H9 (cell line): ENCODE results near the gene GRM1. TPM values are rescaled to one million over a fixed set of nuclear protein-coding genes. Genes with fewer than 3 reads are reported as not detected.

Experiments used
- DNase-seq: peaks from one replicate; pipeline ENCODE4 v3.0.0-alpha.2; 2017
- H2AFZ ChIP-seq: one replicate; pipeline ENCODE4 v1.6.1; 2013; ENCODE audit warnings: mild to moderate bottlenecking, low read length, control low read depth, moderate library complexity
- H2AK5ac ChIP-seq: 2 replicates; pipeline ENCODE4 v1.6.1; 2013; ENCODE audit warnings: low read length, control low read depth, mixed read lengths; ENCODE audit not compliant: insufficient read length
- H2BK120ac ChIP-seq: one replicate; pipeline ENCODE4 v1.6.1; 2013; ENCODE audit warnings: low read depth, mild to moderate bottlenecking, low read length, control low read depth, inconsistent platforms; ENCODE audit not compliant: poor library complexity, severe bottlenecking
- H2BK12ac ChIP-seq: 2 replicates; pipeline ENCODE4 v1.6.1; 2013; ENCODE audit warnings: low read length, control low read depth, mixed read lengths, low read depth; ENCODE audit not compliant: insufficient read length
- H2BK15ac ChIP-seq: 2 replicates; pipeline ENCODE4 v1.6.1; 2013; ENCODE audit warnings: low read depth, low read length, control low read depth
- H2BK20ac ChIP-seq: one replicate; pipeline ENCODE4 v1.6.1; 2013; ENCODE audit warnings: low read depth, mild to moderate bottlenecking, low read length, control low read depth, inconsistent platforms; ENCODE audit not compliant: poor library complexity, severe bottlenecking
- H2BK5ac ChIP-seq: 2 replicates; pipeline ENCODE4 v1.6.1; 2013; ENCODE audit warnings: low read length, control low read depth, mixed read lengths; ENCODE audit not compliant: insufficient read length
- H3K14ac ChIP-seq: 2 replicates; pipeline ENCODE4 v1.6.1; 2013; ENCODE audit warnings: low read length, control low read depth; ENCODE audit not compliant: insufficient read depth
- H3K18ac ChIP-seq: 2 replicates; pipeline ENCODE4 v1.6.1; 2013; ENCODE audit warnings: low read depth, mild to moderate bottlenecking, mixed read lengths, low read length, control low read depth; ENCODE audit not compliant: insufficient read length
- H3K23ac ChIP-seq: 2 replicates; pipeline ENCODE4 v1.6.1; 2013; ENCODE audit warnings: low read length, control low read depth, mixed read lengths, low read depth; ENCODE audit not compliant: insufficient read length
- H3K23me2 ChIP-seq: 2 replicates; pipeline ENCODE4 v1.6.1; 2013; ENCODE audit warnings: low read depth, mild to moderate bottlenecking, mixed read lengths, low read length, control low read depth; ENCODE audit not compliant: insufficient read length, poor library complexity, severe bottlenecking
- H3K27ac ChIP-seq: 2 replicates; pipeline ENCODE4 v1.5.1; 2013; ENCODE audit warnings: low read length, control low read depth, mixed read lengths, low read depth; ENCODE audit not compliant: insufficient read length
- H3K27me3 ChIP-seq: 2 replicates; pipeline ENCODE4 v1.6.1; 2013; ENCODE audit warnings: low read length, control low read depth, inconsistent platforms; ENCODE audit not compliant: insufficient read depth
- H3K4ac ChIP-seq: 2 replicates; pipeline ENCODE4 v1.6.1; 2013; ENCODE audit warnings: low read depth, mild to moderate bottlenecking, control low read depth, inconsistent platforms, low read length, moderate library complexity
- H3K4me1 ChIP-seq: 2 replicates; pipeline ENCODE4 v1.6.1; 2013; ENCODE audit warnings: low read length, control low read depth, inconsistent platforms; ENCODE audit not compliant: insufficient read depth
- H3K4me2 ChIP-seq: 2 replicates; pipeline ENCODE4 v1.6.1; 2013; ENCODE audit warnings: low read length, control low read depth, mixed read lengths; ENCODE audit not compliant: insufficient read length, insufficient read depth
- H3K56ac ChIP-seq: 2 replicates; pipeline ENCODE4 v1.6.1; 2013; ENCODE audit warnings: low read depth, mild to moderate bottlenecking, mixed read lengths, low read length, control low read depth; ENCODE audit not compliant: insufficient read length
- H3K79me1 ChIP-seq: 2 replicates; pipeline ENCODE4 v1.6.1; 2013; ENCODE audit warnings: low read depth, mild to moderate bottlenecking, moderate library complexity, low read length, control low read depth, inconsistent platforms; ENCODE audit not compliant: insufficient read depth, poor library complexity, severe bottlenecking
- H3K79me2 ChIP-seq: 2 replicates; pipeline ENCODE4 v1.6.1; 2013; ENCODE audit warnings: low read length, control low read depth, inconsistent platforms; ENCODE audit not compliant: insufficient read depth
- H3K9ac ChIP-seq: 2 replicates; pipeline ENCODE4 v1.6.1; 2013; ENCODE audit warnings: low read length, control low read depth, mixed read lengths; ENCODE audit not compliant: insufficient read length; ENCODE audit errors: extremely low read depth
- H3K9me3 ChIP-seq: one replicate; pipeline ENCODE4 v1.6.1; 2013; ENCODE audit warnings: low read depth, low read length, inconsistent platforms; ENCODE audit not compliant: control insufficient read depth
- H3T11ph ChIP-seq: one replicate; pipeline ENCODE4 v1.6.1; 2013; ENCODE audit warnings: mild to moderate bottlenecking, low read length, control low read depth, inconsistent platforms
- H4K20me1 ChIP-seq: one replicate; pipeline ENCODE4 v1.6.1; 2013; ENCODE audit not compliant: control insufficient read depth, insufficient read length, insufficient read depth
- H4K5ac ChIP-seq: 2 replicates; pipeline ENCODE4 v1.6.1; 2013; ENCODE audit warnings: low read depth, mild to moderate bottlenecking, mixed read lengths, low read length, control low read depth; ENCODE audit not compliant: insufficient read length
- H4K8ac ChIP-seq: replicated peaks from 2 replicates; pipeline ENCODE4 v1.6.1; 2013; ENCODE audit warnings: low read length, control low read depth, mixed read lengths, low read depth; ENCODE audit not compliant: insufficient read length
- H4K91ac ChIP-seq: 2 replicates; pipeline ENCODE4 v1.6.1; 2013; ENCODE audit warnings: low read depth, mild to moderate bottlenecking, moderate library complexity, mixed read lengths, low read length, control low read depth; ENCODE audit not compliant: insufficient read length
- H3K27ac Mint-ChIP-seq, 3 experiments: 2 replicates in 2 of 3; 3 replicates in 1 of 3; pipeline ENCODE4 v1.8.0; 2020 to 2021; ENCODE audit warnings: mixed read lengths in 3 of 3, mild to moderate bottlenecking in 1 of 3, moderate library complexity in 1 of 3
- H3K27me3 Mint-ChIP-seq: 2 replicates; pipeline ENCODE4 v1.8.0; 2021; ENCODE audit warnings: low read depth, mild to moderate bottlenecking, moderate library complexity, mixed read lengths
- H3K36me3 Mint-ChIP-seq, 3 experiments: 2 replicates in 2 of 3; 3 replicates in 1 of 3; pipeline ENCODE4 v1.8.0; 2020 to 2021; ENCODE audit warnings: low read depth in 3 of 3, mixed read lengths in 3 of 3; ENCODE audit not compliant: insufficient read depth in 1 of 3
- H3K4me1 Mint-ChIP-seq, 2 experiments: 2 replicates each; pipeline ENCODE4 v1.8.0; 2020; ENCODE audit warnings: mixed read lengths in 2 of 2
- H3K4me3 Mint-ChIP-seq, 2 experiments: 2 replicates in 1 of 2; 3 replicates in 1 of 2; pipeline ENCODE4 v1.8.0; 2020 to 2021; ENCODE audit warnings: mild to moderate bottlenecking in 2 of 2, mixed read lengths in 2 of 2, moderate library complexity in 1 of 2
- H3K9me3 Mint-ChIP-seq, 2 experiments: 2 replicates in 1 of 2; 3 replicates in 1 of 2; pipeline ENCODE4 v1.8.0; 2020; ENCODE audit warnings: mild to moderate bottlenecking in 2 of 2, mixed read lengths in 2 of 2, moderate library complexity in 1 of 2
- WGBS: extraction: QIAGEN DNeasy Blood & Tissue Kit; methylation state at CpG from one replicate; pipeline ENCODE4 v1.1.7; 2013; ENCODE audit warnings: missing lambda C conversion rate, low lambda C conversion rate, mixed read lengths; ENCODE audit not compliant: insufficient read length; ENCODE audit errors: extremely low coverage; 5-methylcytosine and 5-hydroxymethylcytosine counted together
- total RNA-seq: library from RNA; stranded (reverse); gene quantifications from 2 replicates; pipeline ENCODE4 v1.2.1, GENCODE V29; 2021
- TF ChIP-seq, protein P1 (sequence below): fragments of 200-600 bp; sonication (generic); conservative IDR thresholded peaks from 3 replicates; pipeline ENCODE4 v1.8.0; 2021; ENCODE audit warnings: antibody characterized with exemption, mild to moderate bottlenecking

GRM1 gene
- total RNA-seq, 1 experiment from 2014 or later = 0.39 TPM

DNA sequence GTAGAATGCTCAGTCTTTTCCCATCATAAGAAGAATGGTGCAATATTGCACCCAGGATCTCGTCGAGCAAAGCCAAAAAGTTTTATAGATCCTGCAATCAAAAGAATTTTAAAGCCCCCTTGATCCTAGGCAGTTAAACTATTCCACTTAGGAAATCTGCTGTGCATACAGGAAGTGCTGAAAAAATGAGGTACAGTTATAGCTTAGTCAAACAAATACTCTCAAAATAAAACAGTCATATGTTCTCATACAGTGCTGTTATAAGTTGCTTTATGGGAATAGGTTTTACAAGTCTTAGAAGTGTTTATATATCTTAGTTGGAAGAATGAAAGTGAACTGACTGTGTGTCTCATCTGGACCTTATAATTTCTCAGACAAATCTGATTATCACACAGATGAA, 282.2 kb downstream of the GRM1 start:
- no peak for DNase-seq
- no peak overlapping the region for H3K4me3 Mint-ChIP-seq
- Histone ChIP-seq H3K23me2 (no peaks in the 10 kb centered on the region), H3K9me3 (no peaks in the 10 kb centered on the region), H3K18ac (no peak overlapping the region), H3K79me1 (no peaks in the 10 kb centered on the region), H4K5ac (no peak overlapping the region), H3K14ac (no peak overlapping the region), H4K91ac (no peak overlapping the region), H4K8ac (no peak overlapping the region), H3K27ac (no peak overlapping the region), H3K4me2 (no peak overlapping the region), H2AK5ac (no peak overlapping the region), H3K27me3 (no peaks in the 10 kb centered on the region), H4K20me1 (no peaks in the 10 kb centered on the region), H2AFZ (no peak overlapping the region), H3K79me2 (no peaks in the 10 kb centered on the region), H3K56ac (no peak overlapping the region), H2BK15ac (no peak overlapping the region), H2BK20ac (no peak overlapping the region), H3K4ac (no peak overlapping the region), H2BK120ac (no peak overlapping the region), H3K9ac (no peak overlapping the region), H3K23ac (no peak overlapping the region), H3K4me1 (no peaks in the 10 kb centered on the region), H2BK12ac (no peak overlapping the region), H2BK5ac (no peak overlapping the region), H3T11ph (no peak overlapping the region)
- H3K4me1 Mint-ChIP-seq = no peaks in the 10 kb centered on the region
- TF ChIP-seq, protein P1, sequence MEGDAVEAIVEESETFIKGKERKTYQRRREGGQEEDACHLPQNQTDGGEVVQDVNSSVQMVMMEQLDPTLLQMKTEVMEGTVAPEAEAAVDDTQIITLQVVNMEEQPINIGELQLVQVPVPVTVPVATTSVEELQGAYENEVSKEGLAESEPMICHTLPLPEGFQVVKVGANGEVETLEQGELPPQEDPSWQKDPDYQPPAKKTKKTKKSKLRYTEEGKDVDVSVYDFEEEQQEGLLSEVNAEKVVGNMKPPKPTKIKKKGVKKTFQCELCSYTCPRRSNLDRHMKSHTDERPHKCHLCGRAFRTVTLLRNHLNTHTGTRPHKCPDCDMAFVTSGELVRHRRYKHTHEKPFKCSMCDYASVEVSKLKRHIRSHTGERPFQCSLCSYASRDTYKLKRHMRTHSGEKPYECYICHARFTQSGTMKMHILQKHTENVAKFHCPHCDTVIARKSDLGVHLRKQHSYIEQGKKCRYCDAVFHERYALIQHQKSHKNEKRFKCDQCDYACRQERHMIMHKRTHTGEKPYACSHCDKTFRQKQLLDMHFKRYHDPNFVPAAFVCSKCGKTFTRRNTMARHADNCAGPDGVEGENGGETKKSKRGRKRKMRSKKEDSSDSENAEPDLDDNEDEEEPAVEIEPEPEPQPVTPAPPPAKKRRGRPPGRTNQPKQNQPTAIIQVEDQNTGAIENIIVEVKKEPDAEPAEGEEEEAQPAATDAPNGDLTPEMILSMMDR = no peak
- no peak overlapping the region for H3K27ac Mint-ChIP-seq
- WGBS = no CpG with 5 or more reads among the region's 2 CpGs
- no peaks in the 10 kb centered on the region for H3K9me3 Mint-ChIP-seq
- H3K36me3 Mint-ChIP-seq = no peaks in the 10 kb centered on the region
- no peaks in the 10 kb centered on the region for H3K27me3 Mint-ChIP-seq
